Embryonic facial prominence (tissue), 1 donor: ENCODE measurements around the gene GZF1.
"Not testable (repeated sequence)": the region's sequence is repeated elsewhere in the genome, so short reads cannot be mapped to it uniquely, and the experiment has no call there.

Experiments
- DNase-seq: peaks from one replicate; pipeline ENCODE4 v3.0.0-alpha.2; 2016; ENCODE audit errors: extremely low spot score

GZF1 gene

GRCh38 chr20:23346002-23346401, 16.0 kb upstream of the GZF1 start:
- no peak for DNase-seq

DNA sequence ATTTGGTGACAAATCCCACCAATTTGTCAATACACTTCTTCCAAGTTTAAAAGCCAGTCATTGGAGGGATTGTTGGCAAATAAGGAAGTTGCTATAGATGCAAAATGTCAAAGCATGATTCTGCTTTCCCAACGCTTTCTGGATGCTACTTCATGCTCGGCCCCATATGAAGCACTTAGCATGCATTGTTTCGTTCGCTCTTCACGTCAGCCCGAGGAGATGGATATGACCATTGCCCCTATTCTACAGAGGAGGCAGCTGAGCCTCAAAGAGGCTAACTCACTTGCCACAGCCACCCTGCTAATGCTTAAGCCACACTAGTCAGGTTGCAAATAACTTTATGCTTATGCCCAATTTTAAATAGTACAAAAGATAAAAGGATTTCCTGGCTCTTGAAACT, 14.2 kb upstream of the GZF1 start:
- DNase-seq = no peak

DNA sequence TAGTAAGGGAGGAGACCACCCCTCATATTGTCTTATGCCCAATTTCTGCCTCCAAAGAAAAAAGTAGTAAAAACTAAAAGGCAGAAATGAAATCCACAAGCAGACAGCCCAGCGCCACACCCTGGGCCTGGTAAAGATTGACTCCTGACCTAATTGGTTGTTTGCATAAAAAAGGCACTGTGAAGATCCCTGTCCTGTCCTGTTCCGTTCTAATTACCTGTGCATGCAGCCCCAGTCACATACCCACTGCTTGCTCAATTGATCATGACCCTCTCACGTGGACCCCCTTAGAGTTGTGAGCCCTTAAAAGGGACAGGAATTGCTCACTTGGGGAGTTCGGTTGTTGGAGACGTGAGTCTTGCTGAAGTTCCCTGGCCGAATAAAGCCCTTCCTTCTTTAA, 13.5 kb upstream of the GZF1 start:
- not testable (repeated sequence) for DNase-seq

- peak; percentile 81 for DNase-seq
Observed at GRCh38 chr20:23349338-23350195, 12.4 kb upstream of the GZF1 start.

- DNase-seq = peak; percentile 95
Observed at GRCh38 chr20:23350196-23350903, 11.6 kb upstream of the GZF1 start, which contains the start of gene NXT1. NXT1 (plus strand) TSS chr20:23350791; CDS start chr20:23354042, 3,251 bp downstream.

DNA sequence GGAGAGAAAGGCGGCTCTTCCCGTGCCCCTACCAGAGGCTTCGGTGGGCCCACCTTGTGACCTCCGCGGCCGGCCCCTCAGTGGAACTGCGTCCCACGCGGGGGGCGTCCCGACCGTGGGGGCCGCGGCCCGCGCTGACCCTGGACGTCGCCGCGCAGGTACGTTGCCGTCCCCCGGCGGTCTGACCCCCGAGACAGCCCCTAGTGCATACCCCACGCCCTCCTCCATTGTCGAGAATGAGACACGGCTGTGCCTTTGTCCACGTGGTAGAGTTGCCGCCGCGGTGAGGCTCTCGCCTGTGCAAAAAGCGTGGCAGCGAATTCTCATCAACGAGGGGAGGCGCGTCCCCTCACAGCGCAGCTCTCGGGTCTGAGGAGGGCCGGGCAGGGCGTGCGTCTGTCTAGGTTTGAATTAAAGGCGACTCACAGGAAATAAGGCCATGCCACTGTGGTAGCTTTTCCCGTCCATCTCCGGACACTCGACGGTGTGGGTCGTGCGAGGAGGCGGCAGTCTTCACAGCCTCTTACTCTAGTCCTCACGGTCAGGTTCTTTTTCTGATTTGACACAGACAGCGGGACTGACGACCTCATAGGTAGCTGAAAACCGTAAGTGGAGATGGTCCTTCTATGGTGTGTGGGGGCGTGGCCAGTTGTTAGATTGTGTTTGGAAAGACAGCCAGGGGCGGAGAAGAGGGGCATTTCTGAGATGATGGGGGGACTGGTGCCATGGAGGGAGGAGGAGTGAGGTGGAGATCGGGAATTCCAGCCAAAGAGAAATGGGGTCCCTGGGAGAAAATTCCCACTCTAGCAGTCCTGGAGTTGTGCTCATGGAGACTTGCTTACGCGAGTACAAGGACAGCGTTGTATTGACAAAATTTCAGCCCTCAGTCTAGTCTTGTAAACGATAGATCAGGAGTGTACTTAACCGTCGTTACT, 10.8 kb upstream of the GZF1 start:
- DNase-seq = no peak

DNA sequence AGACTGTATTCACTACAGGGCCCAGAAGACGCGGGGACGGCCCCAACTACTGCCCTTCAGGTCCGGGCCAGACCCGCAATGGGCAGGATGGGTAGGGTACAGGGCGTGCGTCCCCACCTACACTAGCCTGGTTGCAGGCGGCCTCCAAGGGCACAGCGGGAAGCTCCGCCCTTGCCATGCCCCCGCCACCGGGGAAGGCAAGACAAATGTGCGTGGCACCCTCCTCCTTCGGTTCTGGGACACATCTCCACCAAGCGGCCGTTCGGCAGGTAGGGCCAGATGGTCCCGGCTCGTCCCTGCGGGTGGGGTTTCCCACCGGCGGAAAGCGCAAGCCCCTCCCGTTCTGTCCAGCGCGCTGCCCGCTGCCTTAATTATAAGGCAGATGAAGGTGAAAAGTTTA, 5.8 kb upstream of the GZF1 start:
- no peak for DNase-seq

DNA sequence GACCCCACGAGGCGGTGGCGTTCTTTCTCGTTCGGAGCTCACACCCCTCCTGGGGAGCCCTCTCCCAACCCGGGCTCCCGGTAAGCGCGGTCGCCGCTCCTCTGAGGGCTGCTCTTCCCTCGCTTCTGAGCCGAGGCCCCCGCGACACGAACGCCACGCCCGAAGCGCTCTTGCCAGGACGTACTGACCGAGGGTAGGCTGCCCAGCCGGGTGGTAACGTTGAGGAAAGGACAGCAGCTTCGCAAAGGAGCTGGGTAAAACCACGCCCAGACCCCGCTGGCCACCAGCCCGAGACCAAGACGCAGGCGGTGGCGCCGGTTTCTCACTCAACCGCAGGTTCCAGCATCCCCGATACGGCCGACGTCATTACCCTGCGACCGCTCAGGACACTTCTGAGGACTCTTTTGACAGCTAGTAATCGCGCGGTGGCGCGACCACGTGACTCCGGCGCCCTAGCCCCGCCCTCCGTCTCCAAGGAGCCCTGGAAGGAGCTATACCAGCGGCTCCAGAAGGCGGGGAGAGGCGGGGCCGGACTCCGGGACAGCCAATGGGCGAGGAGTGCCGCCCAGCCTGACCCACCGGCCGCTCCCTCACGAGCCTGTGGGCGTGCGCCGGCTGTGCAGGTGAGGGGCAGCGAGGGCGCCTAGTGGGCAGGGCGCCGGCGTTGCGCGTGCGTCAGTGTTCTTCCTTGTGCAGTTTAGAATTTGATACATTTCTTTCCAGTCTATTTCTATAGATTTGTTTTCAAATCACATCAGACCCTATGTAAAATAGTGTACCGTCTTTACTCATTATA, 4.0 kb upstream of the GZF1 start:
- peak; percentile 94 for DNase-seq

- no peak for DNase-seq
Observed at GRCh38 chr20:23358563-23358906, 3.4 kb upstream of the GZF1 start.

DNA sequence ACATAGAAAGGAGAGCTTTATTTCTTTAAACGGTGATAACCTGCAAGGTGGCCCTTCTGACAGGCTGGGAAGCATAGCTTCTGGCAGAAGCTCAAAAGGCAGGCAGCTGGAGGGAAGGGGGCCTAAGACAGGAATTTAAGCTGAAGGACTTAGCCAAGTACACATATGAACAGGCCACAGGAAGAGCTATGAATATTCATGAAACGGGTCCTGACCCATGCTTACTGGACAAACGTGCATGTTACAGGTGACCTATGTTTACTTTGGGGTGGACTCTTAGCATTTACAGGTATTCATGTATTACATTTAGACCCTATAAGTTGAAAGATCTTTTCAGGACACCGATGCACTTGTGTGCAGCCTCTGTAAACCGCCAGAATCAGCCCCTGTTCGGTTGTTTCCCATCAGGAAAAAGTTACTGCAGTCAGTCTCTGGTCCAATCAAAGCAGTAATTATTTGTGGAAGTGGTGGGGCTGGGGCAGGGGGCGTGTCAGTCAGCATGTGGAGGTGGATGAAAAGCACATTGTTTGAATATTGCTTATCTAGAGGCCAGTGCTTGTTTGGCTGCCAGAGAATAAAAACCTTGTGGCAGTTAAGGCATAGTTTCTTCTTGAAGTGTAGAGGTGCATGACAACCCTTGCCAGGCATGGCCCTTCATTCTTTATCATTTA, 2.9 kb upstream of the GZF1 start:
- no peak for DNase-seq

GRCh38 chr20:23360531-23360930, 1.5 kb upstream of the GZF1 start:
- no peak for DNase-seq

- no peak for DNase-seq
Observed at GRCh38 chr20:23361119-23361475, 885 bp upstream of the GZF1 start.

- DNase-seq = no peak
Observed at GRCh38 chr20:23362392-23363256, 642 bp downstream of the GZF1 start.

GRCh38 chr20:23363257-23363649, 1.3 kb downstream of the GZF1 start:
- DNase-seq = no peak

- DNase-seq = no peak
Observed at GRCh38 chr20:23365390-23366165, 3.6 kb downstream of the GZF1 start.

GRCh38 chr20:23366384-23366783, 4.4 kb downstream of the GZF1 start:
- no peak for DNase-seq

DNA sequence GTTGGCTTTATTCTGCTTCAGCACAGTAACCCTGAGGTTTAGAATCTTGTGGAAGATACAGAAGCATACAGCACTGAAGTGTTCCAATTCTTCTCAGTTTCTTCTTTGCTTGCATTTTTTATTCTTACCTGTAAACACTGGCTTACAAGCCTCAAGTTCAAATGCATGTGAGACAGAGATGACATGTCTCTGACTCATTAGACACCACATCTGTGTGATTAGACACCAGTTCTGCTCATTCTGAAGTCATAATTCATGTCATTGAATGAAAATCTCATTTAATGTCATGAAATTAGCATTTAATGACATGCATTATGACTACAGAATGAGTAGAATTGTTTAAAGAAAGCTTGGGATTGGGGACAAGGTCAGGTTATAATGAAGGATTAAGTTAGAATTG, 5.8 kb downstream of the GZF1 start:
- DNase-seq = no peak

GRCh38 chr20:23368316-23369071, 6.5 kb downstream of the GZF1 start:
- DNase-seq = no peak
